Vagina (tissue), 2 donors: ENCODE measurements around the gene NPAS2. TPM values are rescaled to one million over a fixed set of nuclear protein-coding genes. Genes with fewer than 3 reads are reported as not detected.

Experiments used
- DNase-seq, 2 donors: peaks; one replicate each; pipeline ENCODE4 v3.0.0-alpha.2; 2017; ENCODE audit errors: extremely low spot score in 2 of 2
- H3K27ac ChIP-seq: fragments of 200-600 bp; sonication (generic); one replicate; pipeline ENCODE4 v1.5.1; 2019
- H3K27me3 ChIP-seq: fragments of 200-600 bp; sonication (generic); one replicate; pipeline ENCODE4 v1.5.1; 2019
- H3K36me3 ChIP-seq, 2 donors: fragments of 200-600 bp; sonication (generic); one replicate each; pipeline ENCODE4 v1.5.1; 2017 to 2019
- H3K4me1 ChIP-seq: fragments of 200-600 bp; sonication (generic); one replicate; pipeline ENCODE4 v1.5.1; 2019
- H3K4me3 ChIP-seq, 2 donors: fragments of 200-600 bp; sonication (generic); 1 replicate in 1 of 2; 2 replicates in 1 of 2; pipeline ENCODE4 v1.5.1; 2016 to 2019
- H3K9me3 ChIP-seq: fragments of 200-600 bp; sonication (generic); one replicate; pipeline ENCODE4 v1.5.1; 2019
- POLR2A ChIP-seq, 2 donors: fragments of 450-650 bp; IDR thresholded peaks; one replicate each; pipeline ENCODE4 v1.6.1; 2017; ENCODE audit warnings: antibody characterized with exemption in 2 of 2, mild to moderate bottlenecking in 2 of 2, moderate library complexity in 2 of 2
- POLR2AphosphoS5 ChIP-seq, 2 donors: sonication (generic); formaldehyde crosslinking; IDR thresholded peaks; one replicate each; pipeline ENCODE4 v1.9.0; 2017; ENCODE audit warnings: antibody characterized with exemption in 2 of 2, mild to moderate bottlenecking in 2 of 2, low read depth in 1 of 2; ENCODE audit not compliant: insufficient read depth in 1 of 2
- intact Hi-C: fragments of 100-400 bp; cut with DNase I; formaldehyde crosslinking; loops from one replicate; pipeline ENCODE4 v1.15.1; 2023
- total RNA-seq: library from RNA; depleted of rRNA; stranded (reverse); fragments of >200 nt; gene quantifications from one replicate; pipeline ENCODE4 v1.2.3, GENCODE V29; 2016
- TF ChIP-seq, protein P1 (sequence below), 3 experiments: fragments of 450-650 bp in 2 of 3; fragments of 200-600 bp in 1 of 3; sonication (generic) in 1 of 3; IDR thresholded peaks; one replicate each; pipeline ENCODE4 v1.5.1; 2017 to 2019; ENCODE audit warnings: antibody characterized with exemption in 3 of 3, mild to moderate bottlenecking in 2 of 3, moderate library complexity in 2 of 3

Gene NPAS2
- total RNA-seq, 1 donor from 2014 or later = 37.6 TPM

DNA sequence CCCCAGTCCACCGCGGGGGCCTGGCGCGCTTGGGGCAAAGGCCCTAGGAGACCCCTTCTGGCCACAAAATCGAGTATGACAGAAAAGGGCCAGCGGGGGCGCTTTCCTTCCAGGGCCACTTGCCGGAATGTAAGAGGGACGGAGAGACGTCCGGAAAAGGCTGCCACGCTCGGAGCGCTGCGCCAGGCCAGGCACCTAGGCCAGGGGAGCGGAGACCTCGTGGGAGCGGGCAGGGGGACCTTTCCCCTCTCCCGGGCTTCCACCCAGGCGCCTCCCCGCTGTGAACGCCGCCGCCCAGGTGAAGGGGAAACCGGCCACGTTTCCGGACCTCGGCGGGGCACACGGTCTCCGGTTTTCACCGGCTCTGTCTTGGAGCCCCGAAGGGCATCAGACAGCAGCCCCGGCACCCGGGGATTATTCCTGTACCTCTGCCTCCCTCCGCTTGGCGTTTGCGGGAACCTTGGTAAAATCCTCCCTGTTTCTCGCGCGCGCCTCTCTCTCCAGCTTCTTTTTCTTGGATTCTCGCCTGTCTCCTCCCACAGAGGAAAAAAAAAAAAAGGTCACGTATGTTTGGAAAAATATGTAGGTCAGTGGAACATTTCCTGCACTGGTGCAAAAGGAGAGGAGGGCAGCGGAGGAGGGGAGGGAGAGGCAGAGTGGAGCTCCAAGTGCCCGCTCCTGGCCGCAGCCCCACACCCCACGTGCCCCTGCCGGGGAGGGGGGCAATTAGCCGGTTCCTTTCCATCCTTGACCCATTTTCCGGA lies 1.2 kb upstream of the NPAS2 start:
- Histone ChIP-seq H3K36me3 (no peaks in the 10 kb centered on the region), H3K4me3 (peak overlapping the region; percentile 59 to 84), H3K27ac (peak overlapping the region; percentile 88), H3K4me1 (peaks cover 35% of the 10 kb centered on the region), H3K27me3 (no peaks in the 10 kb centered on the region), H3K9me3 (no peaks in the 10 kb centered on the region)
- intact Hi-C loops = loop anchor here (10.0 kb wide), 1 partner anchor 166 kb away; no protein-coding TSS in a partner anchor
- TF ChIP-seq POLR2A (IDR thresholded peaks at IDR 0.05) (no peak), POLR2AphosphoS5 (IDR thresholded peaks at IDR 0.05; ENCODE audit: insufficient read depth in 1 of 2, low read depth in 1 of 2) (peak; percentile 56 to 78)
- TF ChIP-seq, protein P1, sequence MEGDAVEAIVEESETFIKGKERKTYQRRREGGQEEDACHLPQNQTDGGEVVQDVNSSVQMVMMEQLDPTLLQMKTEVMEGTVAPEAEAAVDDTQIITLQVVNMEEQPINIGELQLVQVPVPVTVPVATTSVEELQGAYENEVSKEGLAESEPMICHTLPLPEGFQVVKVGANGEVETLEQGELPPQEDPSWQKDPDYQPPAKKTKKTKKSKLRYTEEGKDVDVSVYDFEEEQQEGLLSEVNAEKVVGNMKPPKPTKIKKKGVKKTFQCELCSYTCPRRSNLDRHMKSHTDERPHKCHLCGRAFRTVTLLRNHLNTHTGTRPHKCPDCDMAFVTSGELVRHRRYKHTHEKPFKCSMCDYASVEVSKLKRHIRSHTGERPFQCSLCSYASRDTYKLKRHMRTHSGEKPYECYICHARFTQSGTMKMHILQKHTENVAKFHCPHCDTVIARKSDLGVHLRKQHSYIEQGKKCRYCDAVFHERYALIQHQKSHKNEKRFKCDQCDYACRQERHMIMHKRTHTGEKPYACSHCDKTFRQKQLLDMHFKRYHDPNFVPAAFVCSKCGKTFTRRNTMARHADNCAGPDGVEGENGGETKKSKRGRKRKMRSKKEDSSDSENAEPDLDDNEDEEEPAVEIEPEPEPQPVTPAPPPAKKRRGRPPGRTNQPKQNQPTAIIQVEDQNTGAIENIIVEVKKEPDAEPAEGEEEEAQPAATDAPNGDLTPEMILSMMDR (IDR thresholded peaks at IDR 0.05) = no peak
- DNase-seq = no peak

DNA sequence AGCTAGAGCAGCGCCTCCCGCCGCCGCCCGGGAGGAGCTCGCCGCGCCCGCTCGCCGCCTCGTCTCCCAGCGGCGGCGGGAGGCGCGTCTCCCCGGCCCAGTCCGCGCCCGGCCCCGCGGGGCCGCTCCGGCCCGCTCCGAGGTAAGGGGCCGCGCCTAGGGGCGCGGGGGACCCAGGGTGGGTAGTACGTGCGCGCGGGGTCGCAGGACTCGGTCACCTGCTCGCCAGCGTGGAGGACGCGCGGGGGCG lies 259 bp downstream of the NPAS2 start:
- intact Hi-C loops = no loop called here
- H3K9me3 ChIP-seq = no peaks in the 10 kb centered on the region
- no peak for DNase-seq
- peak overlapping the region; percentile 56 for H3K27ac ChIP-seq
- TF ChIP-seq, protein P1 (IDR thresholded peaks at IDR 0.05) = no peak
- TF ChIP-seq POLR2AphosphoS5 (IDR thresholded peaks at IDR 0.05; ENCODE audit: insufficient read depth in 1 of 2, low read depth in 1 of 2) (no peak), POLR2A (IDR thresholded peaks at IDR 0.05) (no peak)
- no peaks in the 10 kb centered on the region for H3K27me3 ChIP-seq
- H3K4me1 ChIP-seq = peaks cover 35% of the 10 kb centered on the region
- peak overlapping the region; percentile 59 to 84 for H3K4me3 ChIP-seq
- no peaks in the 10 kb centered on the region for H3K36me3 ChIP-seq

DNA sequence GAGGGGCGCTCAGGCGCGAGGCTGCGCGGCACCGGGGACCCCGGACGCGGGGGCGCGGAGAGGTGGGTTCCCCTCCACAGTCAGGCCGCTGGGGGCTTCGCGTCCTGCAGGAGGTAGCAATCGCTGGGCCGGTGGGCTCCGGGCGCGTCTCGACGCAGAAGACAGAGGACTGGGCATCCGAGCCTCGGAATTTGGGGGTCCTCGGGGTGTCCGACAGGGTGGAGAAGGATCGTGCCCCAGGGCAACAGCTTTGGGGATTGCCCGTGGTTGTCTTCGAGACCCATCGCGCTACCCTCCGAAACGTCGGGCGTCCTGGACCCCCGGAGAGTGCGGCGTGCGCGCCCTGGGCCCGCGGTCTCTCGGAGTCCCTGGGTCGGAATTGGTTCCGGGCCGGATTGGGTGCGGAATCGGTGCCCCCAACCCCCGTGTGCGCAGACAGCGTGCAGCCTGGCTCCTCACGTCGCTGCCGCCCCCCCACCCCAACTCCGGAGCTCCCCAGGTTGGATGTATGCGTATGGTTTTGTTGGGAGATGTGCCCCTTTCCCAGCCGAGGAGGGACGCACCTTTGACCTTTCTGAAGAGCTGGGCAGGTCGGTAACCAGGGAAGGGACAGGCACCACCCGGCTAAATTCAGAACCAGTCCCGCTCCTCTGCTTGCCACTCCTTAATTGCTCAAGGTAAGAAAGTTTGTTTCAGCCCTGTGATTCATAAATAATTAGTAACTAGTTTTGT lies 750 bp downstream of the NPAS2 start:
- no peaks in the 10 kb centered on the region for H3K9me3 ChIP-seq
- DNase-seq = no peak
- intact Hi-C loops = no loop called here
- H3K36me3 ChIP-seq = no peaks in the 10 kb centered on the region
- H3K27me3 ChIP-seq = no peaks in the 10 kb centered on the region
- TF ChIP-seq POLR2A (IDR thresholded peaks at IDR 0.05) (no peak), POLR2AphosphoS5 (IDR thresholded peaks at IDR 0.05; ENCODE audit: insufficient read depth in 1 of 2, low read depth in 1 of 2) (peak in 1 of 2 donors; percentile 17)
- H3K4me3 ChIP-seq = peak overlapping the region; percentile 59 to 84
- H3K27ac ChIP-seq = peak overlapping the region; percentile 56
- H3K4me1 ChIP-seq = peaks cover 35% of the 10 kb centered on the region

DNA sequence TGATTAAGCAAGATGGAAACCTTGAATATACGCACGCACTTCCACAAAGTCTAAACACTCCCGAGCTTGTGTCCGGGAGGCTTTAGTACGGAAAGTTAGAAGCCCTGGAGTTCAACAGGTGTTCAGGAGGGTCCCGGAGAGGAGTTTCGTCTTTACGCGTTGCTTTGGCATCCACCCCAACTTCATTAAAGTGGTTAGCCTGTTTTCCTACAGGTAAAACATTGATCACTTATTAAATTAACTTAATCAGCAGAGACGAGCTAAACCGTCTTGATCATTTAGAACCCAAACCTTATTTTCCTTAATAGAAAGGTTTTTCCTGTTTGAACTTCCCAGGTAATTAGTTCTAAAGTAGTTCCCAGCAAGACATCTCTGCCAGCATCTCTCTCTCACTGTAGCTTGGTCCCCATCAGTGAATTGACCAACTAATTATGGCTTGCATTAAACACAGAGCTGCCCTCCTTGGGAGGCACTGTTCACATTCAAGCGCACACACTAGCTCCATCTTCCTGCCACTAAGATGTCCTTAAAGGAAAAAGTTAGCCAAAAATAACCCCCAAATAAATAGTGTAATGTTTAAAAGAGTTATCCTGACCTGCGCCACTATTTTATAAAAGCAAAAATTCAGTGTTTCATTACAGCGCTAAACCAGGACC lies 1.4 kb downstream of the NPAS2 start:
- TF ChIP-seq, protein P1 (IDR thresholded peaks at IDR 0.05) = no peak
- TF ChIP-seq POLR2AphosphoS5 (IDR thresholded peaks at IDR 0.05; ENCODE audit: insufficient read depth in 1 of 2, low read depth in 1 of 2) = no peak
- no peak for TF ChIP-seq POLR2A (IDR thresholded peaks at IDR 0.05)
- intact Hi-C loops = no loop called here
- Histone ChIP-seq H3K36me3 (no peaks in the 10 kb centered on the region), H3K4me3 (peak overlapping the region; percentile 59 to 84), H3K27ac (peak overlapping the region; percentile 56), H3K4me1 (peaks cover 35% of the 10 kb centered on the region), H3K27me3 (no peaks in the 10 kb centered on the region), H3K9me3 (no peaks in the 10 kb centered on the region)
- DNase-seq = no peak

DNA sequence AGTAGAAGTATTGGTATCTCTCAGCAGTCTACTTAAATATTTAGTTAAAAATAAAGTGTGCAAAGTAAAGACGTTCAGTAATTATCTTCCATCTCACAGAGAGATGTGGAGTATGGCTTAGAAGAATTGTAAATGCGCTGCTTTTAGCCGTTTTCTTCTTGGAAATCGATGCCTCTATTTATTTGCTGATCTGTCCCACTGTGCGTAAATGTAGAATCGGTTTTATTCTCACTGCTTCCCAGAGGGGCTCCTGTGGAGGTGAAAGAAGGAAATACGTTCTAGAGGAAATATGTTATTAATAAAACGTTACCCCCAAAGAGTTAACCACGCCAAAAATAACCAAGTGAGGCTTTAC lies 1.9 kb downstream of the NPAS2 start:
- Histone ChIP-seq H3K27ac (peak overlapping the region; percentile 3), H3K9me3 (no peaks in the 10 kb centered on the region), H3K36me3 (no peaks in the 10 kb centered on the region), H3K4me1 (peaks cover 35% of the 10 kb centered on the region), H3K4me3 (peak overlapping the region; percentile 59 to 84), H3K27me3 (no peaks in the 10 kb centered on the region)
- TF ChIP-seq, protein P1 (IDR thresholded peaks at IDR 0.05) = no peak
- TF ChIP-seq POLR2AphosphoS5 (IDR thresholded peaks at IDR 0.05; ENCODE audit: insufficient read depth in 1 of 2, low read depth in 1 of 2) (no peak), POLR2A (IDR thresholded peaks at IDR 0.05) (no peak)
- no peak for DNase-seq
- intact Hi-C loops = no loop called here
